OCI-LY3 (cell line): ENCODE results near the gene GPD2.

Source experiments
- H2AFZ ChIP-seq: fragments of 200-600, 300-600 bp; shearing (Covaris generic); 2 replicates; pipeline ENCODE4 v1.6.0; 2014; ENCODE audit warnings: antibody characterized with exemption, low read depth, low read length
- H3K27ac ChIP-seq: fragments of 200-600, 300-600 bp; sonication (generic); 2 replicates; pipeline ENCODE4 v1.5.1; 2014; ENCODE audit warnings: mild to moderate bottlenecking, low read length, moderate library complexity, mixed read lengths
- H3K27me3 ChIP-seq: fragments of 200-600, 300-600 bp; sonication (generic); 2 replicates; pipeline ENCODE4 v1.6.1; 2014; ENCODE audit warnings: low read depth, low read length, mixed read lengths
- H3K36me3 ChIP-seq: fragments of 200-600, 300-600 bp; sonication (generic); replicated peaks from 2 replicates; pipeline ENCODE3; 2014; ENCODE audit warnings: low read depth, low read length, mixed read lengths
- H3K4me1 ChIP-seq: fragments of 300-600, 200-600 bp; sonication (generic); 2 replicates; pipeline ENCODE4 v1.6.1; 2014; ENCODE audit warnings: low read length, mixed read lengths
- H3K4me2 ChIP-seq: fragments of 200-600, 300-600 bp; sonication (generic); 2 replicates; pipeline ENCODE4 v1.6.1; 2014; ENCODE audit warnings: low read length, mixed read lengths
- H3K4me3 ChIP-seq: fragments of 300-600, 200-600 bp; sonication (generic); 2 replicates; pipeline ENCODE4 v1.5.1; 2014; ENCODE audit warnings: antibody characterized with exemption, mild to moderate bottlenecking, low read length, moderate library complexity
- H3K79me2 ChIP-seq: fragments of 300-600, 200-600 bp; shearing (Covaris generic); 2 replicates; pipeline ENCODE4 v1.6.1; 2014; ENCODE audit warnings: mild to moderate bottlenecking, low read length, mixed read lengths
- H3K9ac ChIP-seq: fragments of 300-600, 200-600 bp; shearing (Covaris generic); 2 replicates; pipeline ENCODE4 v1.6.0; 2014; ENCODE audit warnings: mild to moderate bottlenecking, low read length, moderate library complexity
- H3K9me3 ChIP-seq: fragments of 200-600, 300-600 bp; shearing (Covaris generic); 2 replicates; pipeline ENCODE4 v1.6.1; 2014; ENCODE audit warnings: low read length, mixed read lengths; ENCODE audit not compliant: insufficient read depth
- H4K20me1 ChIP-seq: fragments of 200-600, 300-600 bp; sonication (generic); 2 replicates; pipeline ENCODE4 v1.6.1; 2016; ENCODE audit warnings: low read length, mixed read lengths; ENCODE audit not compliant: insufficient read depth
- EZH2phosphoT487 ChIP-seq: fragments of 200-600 bp; shearing (Covaris generic); IDR thresholded peaks from 2 replicates; pipeline ENCODE4 v1.6.1; 2018; ENCODE audit warnings: antibody characterized with exemption, mixed run types, low read depth
- TF ChIP-seq, protein P1 (sequence below): fragments of 200-600, 300-600 bp; sonication (generic); IDR thresholded peaks from 2 replicates; pipeline ENCODE4 v1.5.1; 2014; ENCODE audit warnings: antibody characterized with exemption, low read length, low read depth

Gene GPD2

DNA sequence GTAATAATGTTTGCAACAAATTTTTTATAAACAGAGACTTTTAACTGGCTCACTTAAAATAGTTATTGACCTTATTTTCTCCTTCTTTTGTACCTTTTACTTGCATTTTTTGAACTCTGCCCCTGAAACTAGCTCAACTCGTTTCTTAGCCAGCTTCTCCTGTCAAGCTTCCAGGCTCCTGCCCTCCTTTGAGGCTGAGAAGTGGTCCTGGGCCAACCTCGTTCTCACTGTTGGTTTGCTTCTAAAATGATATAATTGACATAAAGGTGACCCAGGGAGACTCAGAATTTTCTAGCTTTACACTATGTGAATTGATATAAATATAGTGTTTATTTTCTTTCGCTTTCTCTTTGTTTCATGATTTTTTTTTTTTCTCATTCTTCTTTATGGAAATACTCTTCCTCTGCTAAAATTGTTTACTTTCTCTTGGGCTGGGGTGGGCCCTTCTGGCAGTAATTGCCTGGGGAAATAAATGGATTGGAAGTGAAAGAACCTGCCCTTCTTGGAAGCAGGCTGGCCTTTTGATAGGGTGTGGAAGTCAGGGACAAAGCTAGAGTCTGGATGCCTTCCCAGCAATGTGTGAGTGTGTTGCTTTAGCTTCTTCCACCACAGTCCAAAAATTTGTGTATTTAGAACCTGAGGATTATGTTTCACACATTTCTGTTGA is 30.7 kb downstream of the GPD2 start:
- Histone ChIP-seq H3K9me3 (no peaks in the 10 kb centered on the region), H3K27me3 (no peaks in the 10 kb centered on the region), H3K36me3 (no peaks in the 10 kb centered on the region), H4K20me1 (peaks cover 16% of the 10 kb centered on the region; the same call in 1 of the 2 replicates), H3K9ac (no peak overlapping the region), H3K4me1 (peaks cover 15% of the 10 kb centered on the region), H3K79me2 (peaks cover 14% of the 10 kb centered on the region; the same call in 1 of the 2 replicates), H3K4me2 (no peak overlapping the region), H3K27ac (no peak overlapping the region), H3K4me3 (no peak overlapping the region), H2AFZ (no peak overlapping the region)
- TF ChIP-seq, protein P1, sequence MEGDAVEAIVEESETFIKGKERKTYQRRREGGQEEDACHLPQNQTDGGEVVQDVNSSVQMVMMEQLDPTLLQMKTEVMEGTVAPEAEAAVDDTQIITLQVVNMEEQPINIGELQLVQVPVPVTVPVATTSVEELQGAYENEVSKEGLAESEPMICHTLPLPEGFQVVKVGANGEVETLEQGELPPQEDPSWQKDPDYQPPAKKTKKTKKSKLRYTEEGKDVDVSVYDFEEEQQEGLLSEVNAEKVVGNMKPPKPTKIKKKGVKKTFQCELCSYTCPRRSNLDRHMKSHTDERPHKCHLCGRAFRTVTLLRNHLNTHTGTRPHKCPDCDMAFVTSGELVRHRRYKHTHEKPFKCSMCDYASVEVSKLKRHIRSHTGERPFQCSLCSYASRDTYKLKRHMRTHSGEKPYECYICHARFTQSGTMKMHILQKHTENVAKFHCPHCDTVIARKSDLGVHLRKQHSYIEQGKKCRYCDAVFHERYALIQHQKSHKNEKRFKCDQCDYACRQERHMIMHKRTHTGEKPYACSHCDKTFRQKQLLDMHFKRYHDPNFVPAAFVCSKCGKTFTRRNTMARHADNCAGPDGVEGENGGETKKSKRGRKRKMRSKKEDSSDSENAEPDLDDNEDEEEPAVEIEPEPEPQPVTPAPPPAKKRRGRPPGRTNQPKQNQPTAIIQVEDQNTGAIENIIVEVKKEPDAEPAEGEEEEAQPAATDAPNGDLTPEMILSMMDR, result no peak
- TF ChIP-seq EZH2phosphoT487, result no peak

DNA sequence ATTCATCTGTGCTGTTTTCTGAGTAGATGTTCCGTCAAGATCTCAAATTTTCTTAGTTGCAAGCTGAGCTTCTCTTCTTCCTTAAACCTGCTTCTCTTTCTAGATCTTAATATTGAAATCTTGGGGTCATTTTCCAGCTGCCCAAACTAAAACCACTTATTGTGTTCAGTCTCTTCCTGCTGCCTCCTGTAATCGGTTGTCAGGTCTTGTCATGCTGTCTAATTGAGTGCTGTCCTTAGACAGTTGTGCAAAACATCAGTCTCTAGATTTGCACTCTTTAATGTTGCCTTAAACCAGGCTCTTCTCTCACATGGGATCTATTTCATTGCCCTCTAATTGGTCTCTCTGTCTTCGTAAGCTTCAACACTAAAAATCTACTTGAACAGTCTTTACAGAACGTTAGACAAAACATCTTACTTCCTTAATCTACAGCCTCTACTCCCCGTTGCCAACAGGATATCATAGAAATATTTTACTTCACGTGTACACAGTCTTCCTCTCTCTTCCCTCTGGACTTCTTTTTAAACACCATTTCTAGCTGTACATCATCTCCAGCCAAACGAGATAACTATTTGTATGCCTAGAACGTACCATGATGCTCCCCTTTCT is 34.9 kb downstream of the GPD2 start:
- Histone ChIP-seq H3K4me1 (peaks cover 32% of the 10 kb centered on the region), H3K4me3 (peak overlapping the region; percentile 49), H2AFZ (no peak overlapping the region), H3K27ac (no peak overlapping the region), H3K9me3 (no peaks in the 10 kb centered on the region), H4K20me1 (peaks cover 28% of the 10 kb centered on the region), H3K36me3 (no peaks in the 10 kb centered on the region), H3K27me3 (no peaks in the 10 kb centered on the region), H3K79me2 (peaks cover 20% of the 10 kb centered on the region; the same call in 1 of the 2 replicates), H3K9ac (peak overlapping the region; percentile 12; the same call in 1 of the 2 replicates), H3K4me2 (peak overlapping the region; percentile 76)
- TF ChIP-seq EZH2phosphoT487, result no peak
- TF ChIP-seq, protein P1, result no peak

DNA sequence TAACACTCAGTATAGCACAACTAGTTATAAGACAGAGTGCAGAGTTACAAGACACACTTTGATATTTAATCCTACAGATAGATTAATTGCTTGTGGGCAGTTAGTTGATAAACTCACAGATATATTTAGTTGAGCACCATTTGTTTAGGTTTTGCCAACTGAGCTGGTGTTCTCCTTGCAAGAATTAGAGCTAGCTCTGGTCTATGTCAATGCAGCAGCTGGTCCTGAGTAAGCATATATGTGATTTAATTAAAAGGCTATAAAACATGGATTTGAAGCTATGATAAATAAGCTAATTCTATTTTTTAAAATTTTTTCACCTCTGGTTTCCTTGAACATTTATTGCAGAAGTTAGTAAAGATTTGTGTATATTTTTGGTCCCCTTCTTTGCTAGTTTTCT is 35.6 kb downstream of the GPD2 start:
- H3K4me3 ChIP-seq, result no peak overlapping the region
- no peak for TF ChIP-seq EZH2phosphoT487
- TF ChIP-seq, protein P1, result no peak
- H2AFZ ChIP-seq, result no peak overlapping the region
- H3K36me3 ChIP-seq, result no peaks in the 10 kb centered on the region
- H3K4me1 ChIP-seq, result peaks cover 39% of the 10 kb centered on the region
- H3K79me2 ChIP-seq, result peaks cover 20% of the 10 kb centered on the region; the same call in 1 of the 2 replicates
- H3K4me2 ChIP-seq, result peak overlapping the region; percentile 76
- H3K9ac ChIP-seq, result no peak overlapping the region
- no peaks in the 10 kb centered on the region for H3K9me3 ChIP-seq
- peaks cover 35% of the 10 kb centered on the region for H4K20me1 ChIP-seq
- no peak overlapping the region for H3K27ac ChIP-seq
- H3K27me3 ChIP-seq, result no peaks in the 10 kb centered on the region

DNA sequence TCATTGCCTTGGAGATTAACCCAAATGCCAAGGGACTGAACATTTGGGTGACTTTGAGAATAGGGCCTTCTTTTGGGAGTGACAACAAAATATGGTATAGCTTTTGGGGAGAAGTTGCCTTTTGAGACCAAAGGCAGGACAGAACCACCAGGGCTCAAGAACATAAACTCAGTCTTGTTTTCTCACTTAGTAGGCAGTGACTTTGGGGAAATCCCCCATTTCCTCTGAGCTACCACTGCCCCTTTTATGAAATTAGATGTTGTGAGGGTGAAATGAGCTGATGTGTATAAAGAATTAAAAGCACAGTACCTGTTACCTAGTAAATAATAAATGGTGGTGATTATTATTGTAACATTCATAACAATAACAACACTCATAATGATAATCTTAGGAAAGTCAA is 36.5 kb downstream of the GPD2 start:
- peaks cover 20% of the 10 kb centered on the region; the same call in 1 of the 2 replicates for H3K79me2 ChIP-seq

More for the DNA sequence above, 36.5 kb downstream of the GPD2 start:
- no peaks in the 10 kb centered on the region for H3K27me3 ChIP-seq
- TF ChIP-seq EZH2phosphoT487, result no peak
- TF ChIP-seq, protein P1, result no peak
- H3K4me2 ChIP-seq, result no peak overlapping the region; the same call in 1 of the 2 replicates
- H3K9me3 ChIP-seq, result no peaks in the 10 kb centered on the region
- peaks cover 47% of the 10 kb centered on the region for H3K4me1 ChIP-seq
- H3K9ac ChIP-seq, result no peak overlapping the region
- H3K4me3 ChIP-seq, result no peak overlapping the region
- H4K20me1 ChIP-seq, result peaks cover 38% of the 10 kb centered on the region
- H3K36me3 ChIP-seq, result peaks cover 5% of the 10 kb centered on the region
- no peak overlapping the region for H2AFZ ChIP-seq
- H3K27ac ChIP-seq, result no peak overlapping the region
